Keratinocyte (primary cell): ENCODE results near the gene SPTLC3. TPM values are rescaled to one million over a fixed set of nuclear protein-coding genes. Genes with fewer than 3 reads are reported as not detected.

ENCODE experiments used
- DNase-seq: peaks from one replicate; pipeline ENCODE4 v3.0.0-alpha.2; 2011; ENCODE audit warnings: low read depth, missing footprints, low spot score
- FAIRE-seq: peaks from 2 replicates; lab custom pipeline; 2011; peaks lifted over from hg19 to GRCh38; lab: Jason Lieb, UNC
- H2AFZ ChIP-seq: 2 replicates; pipeline ENCODE4 v1.6.0; 2012; ENCODE audit warnings: low read length, control low read depth, inconsistent platforms; ENCODE audit not compliant: control insufficient read depth
- H3K27ac ChIP-seq: 2 replicates; pipeline ENCODE4 v1.5.1; 2011; ENCODE audit warnings: low read length; ENCODE audit not compliant: control insufficient read depth, insufficient read depth
- H3K27me3 ChIP-seq: 3 replicates; pipeline ENCODE4 v1.6.0; 2011; ENCODE audit warnings: low read length; ENCODE audit not compliant: control insufficient read depth, insufficient read depth; ENCODE audit errors: extremely low read depth
- H3K36me3 ChIP-seq, 2 experiments: 2 replicates in 1 of 2; 3 replicates in 1 of 2; pipeline ENCODE4 v1.5.1; 2011; ENCODE audit warnings: low read length in 2 of 2, mild to moderate bottlenecking in 1 of 2; ENCODE audit not compliant: control insufficient read depth in 2 of 2, insufficient read depth in 2 of 2; ENCODE audit errors: extremely low read depth in 1 of 2
- H3K4me1 ChIP-seq: 3 replicates; pipeline ENCODE4 v1.5.1; 2011; ENCODE audit warnings: low read length; ENCODE audit not compliant: control insufficient read depth, insufficient read depth; ENCODE audit errors: extremely low read depth
- H3K4me2 ChIP-seq: 3 replicates; pipeline ENCODE4 v1.6.0; 2011; ENCODE audit warnings: low read depth, low read length; ENCODE audit not compliant: control insufficient read depth, insufficient read depth; ENCODE audit errors: extremely low read depth
- H3K4me3 ChIP-seq, 3 experiments: fragments of 200-600 bp in 1 of 3; sonication (generic) in 1 of 3; 2 replicates in 2 of 3; 3 replicates in 1 of 3; pipeline ENCODE4 v1.5.1; 2011 to 2016; ENCODE audit warnings: low read length in 3 of 3, mild to moderate bottlenecking in 3 of 3, control low read depth in 2 of 3, inconsistent platforms in 1 of 3, low read depth in 1 of 3, mixed read lengths in 1 of 3, mixed run types in 1 of 3, moderate library complexity in 1 of 3; ENCODE audit not compliant: control insufficient read depth in 2 of 3, insufficient read depth in 2 of 3; ENCODE audit errors: extremely low read depth in 1 of 3
- H3K79me2 ChIP-seq: 2 replicates; pipeline ENCODE4 v1.6.0; 2012; ENCODE audit warnings: low read length; ENCODE audit not compliant: control insufficient read depth, insufficient read depth
- H3K9ac ChIP-seq: 3 replicates; pipeline ENCODE4 v1.6.0; 2011; ENCODE audit warnings: low read length; ENCODE audit not compliant: control insufficient read depth, insufficient read depth; ENCODE audit errors: extremely low read depth
- H3K9me1 ChIP-seq: 3 replicates; pipeline ENCODE4 v1.6.0; 2011; ENCODE audit warnings: low read length; ENCODE audit not compliant: control insufficient read depth, insufficient read depth; ENCODE audit errors: extremely low read depth
- H3K9me3 ChIP-seq: 2 replicates; pipeline ENCODE4 v1.5.1; 2012; ENCODE audit warnings: low read depth, low read length; ENCODE audit not compliant: control insufficient read depth
- H4K20me1 ChIP-seq: 3 replicates; pipeline ENCODE4 v1.6.0; 2011; ENCODE audit warnings: low read length; ENCODE audit not compliant: control insufficient read depth, insufficient read depth; ENCODE audit errors: extremely low read depth
- EZH2 ChIP-seq: IDR thresholded peaks from one replicate; pipeline ENCODE4 v1.6.1; 2012; ENCODE audit warnings: inconsistent platforms, mild to moderate bottlenecking, low read length, moderate library complexity
- dilution Hi-C: fragments of 300-500 bp; cut with MboI; formaldehyde crosslinking; loops from one replicate; pipeline ENCODE4 v1.7.0; 2020; ENCODE audit warnings: low sequenced_read_pairs; ENCODE audit not compliant: extremely low pct_ligation_motif_present
- polyA plus RNA-seq, 5 experiments: library from polyadenylated mRNA; depleted of rRNA in 3 of 5; stranded (reverse) in 3 of 5; stranded (forward) in 1 of 5; unstranded in 1 of 5; fragments of >200 nt; gene quantifications; 1 replicate in 1 of 5; 2 replicates in 3 of 5; 3 replicates in 1 of 5; pipeline versions ENCODE4 v1.2.1 to v1.2.3, GENCODE V29; 2011 to 2012; ENCODE audit warnings: missing spikeins in 2 of 5, low read depth in 1 of 5, low replicate concordance in 1 of 5
- TF ChIP-seq, protein P1 (sequence below), 3 experiments: IDR thresholded peaks in 1 of 3; conservative IDR thresholded peaks in 1 of 3; optimal IDR thresholded peaks in 1 of 3; 2 replicates in 2 of 3; 3 replicates in 1 of 3; pipeline versions ENCODE3 to v1.5.1; 2011; ENCODE audit warnings: low read length in 3 of 3, mild to moderate bottlenecking in 3 of 3, moderate library complexity in 2 of 3, control low read depth in 1 of 3, inconsistent platforms in 1 of 3; ENCODE audit not compliant: insufficient read depth in 2 of 3; ENCODE audit errors: extremely low read depth in 1 of 3

Gene SPTLC3
- polyA plus RNA-seq, 1 donor (not counting 4 experiments of a cell fraction or from before 2014, with no cell fraction given): 11.4 TPM

DNA sequence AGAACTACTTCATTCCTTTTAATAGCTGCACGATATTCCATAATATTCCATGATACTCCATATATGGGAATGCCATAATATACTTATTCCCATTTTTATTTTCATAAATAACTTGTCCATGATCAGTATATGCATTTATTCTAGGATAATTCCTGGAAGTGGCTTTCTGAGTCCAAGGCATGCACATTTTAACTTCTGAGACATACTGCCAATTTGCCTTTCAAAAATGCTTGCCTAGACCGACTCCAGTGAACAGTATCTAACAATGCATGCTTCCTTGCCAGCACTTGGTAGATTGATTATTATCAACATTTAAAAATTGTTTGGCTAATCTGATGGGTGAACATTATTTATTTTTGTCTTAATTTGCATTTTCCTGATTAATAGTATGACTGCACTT lies 54.0 kb downstream of the SPTLC3 start:
- peaks cover 13% of the 10 kb centered on the region for H3K4me1 ChIP-seq
- no peak overlapping the region for H3K27ac ChIP-seq
- FAIRE-seq (no peak), DNase-seq (no peak)
- H4K20me1 ChIP-seq: no peaks in the 10 kb centered on the region
- H3K27me3 ChIP-seq: no peaks in the 10 kb centered on the region
- no peaks in the 10 kb centered on the region for H3K9me1 ChIP-seq
- no peak for TF ChIP-seq EZH2
- TF ChIP-seq, protein P1, sequence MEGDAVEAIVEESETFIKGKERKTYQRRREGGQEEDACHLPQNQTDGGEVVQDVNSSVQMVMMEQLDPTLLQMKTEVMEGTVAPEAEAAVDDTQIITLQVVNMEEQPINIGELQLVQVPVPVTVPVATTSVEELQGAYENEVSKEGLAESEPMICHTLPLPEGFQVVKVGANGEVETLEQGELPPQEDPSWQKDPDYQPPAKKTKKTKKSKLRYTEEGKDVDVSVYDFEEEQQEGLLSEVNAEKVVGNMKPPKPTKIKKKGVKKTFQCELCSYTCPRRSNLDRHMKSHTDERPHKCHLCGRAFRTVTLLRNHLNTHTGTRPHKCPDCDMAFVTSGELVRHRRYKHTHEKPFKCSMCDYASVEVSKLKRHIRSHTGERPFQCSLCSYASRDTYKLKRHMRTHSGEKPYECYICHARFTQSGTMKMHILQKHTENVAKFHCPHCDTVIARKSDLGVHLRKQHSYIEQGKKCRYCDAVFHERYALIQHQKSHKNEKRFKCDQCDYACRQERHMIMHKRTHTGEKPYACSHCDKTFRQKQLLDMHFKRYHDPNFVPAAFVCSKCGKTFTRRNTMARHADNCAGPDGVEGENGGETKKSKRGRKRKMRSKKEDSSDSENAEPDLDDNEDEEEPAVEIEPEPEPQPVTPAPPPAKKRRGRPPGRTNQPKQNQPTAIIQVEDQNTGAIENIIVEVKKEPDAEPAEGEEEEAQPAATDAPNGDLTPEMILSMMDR (optimal IDR thresholded peaks at IDR 0.05 in 1 of 3, IDR thresholded peaks at IDR 0.05 in 1 of 3, conservative IDR thresholded peaks at IDR 0.05 in 1 of 3; ENCODE audit: extremely low read depth in 1 of 3, insufficient read depth in 2 of 3, low read length in 3 of 3): no peak
- H3K9me3 ChIP-seq: no peaks in the 10 kb centered on the region
- dilution Hi-C loops: no loop called here
- no peak overlapping the region for H3K4me3 ChIP-seq
- H3K79me2 ChIP-seq: no peaks in the 10 kb centered on the region
- peaks cover 0 to 2% of the 10 kb centered on the region in 2 experiments for H3K36me3 ChIP-seq
- H2AFZ ChIP-seq: no peak overlapping the region
- H3K9ac ChIP-seq: no peak overlapping the region
- H3K4me2 ChIP-seq: no peak overlapping the region

DNA sequence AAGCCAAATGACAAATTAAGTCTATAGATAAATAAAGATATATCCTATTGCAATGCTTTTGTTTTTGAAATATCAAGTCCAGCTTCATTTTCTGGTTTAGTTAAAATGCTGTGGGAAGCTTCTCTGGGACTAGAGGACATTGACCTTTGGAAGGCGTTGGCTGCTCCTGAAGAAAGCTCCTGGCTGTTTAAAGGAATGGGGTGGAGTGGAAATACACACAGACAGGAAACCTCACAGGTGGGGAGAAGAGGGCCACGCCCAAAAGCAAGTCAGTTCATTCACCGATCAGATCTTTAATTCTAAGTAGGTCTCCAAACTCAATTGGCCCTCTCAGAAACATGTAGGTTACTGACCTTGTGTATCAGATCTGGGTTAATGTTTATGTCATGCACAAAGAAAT lies 59.6 kb downstream of the SPTLC3 start:
- no peak overlapping the region for H3K9ac ChIP-seq
- no peaks in the 10 kb centered on the region for H3K79me2 ChIP-seq
- dilution Hi-C loops: no loop called here
- TF ChIP-seq EZH2: no peak
- TF ChIP-seq, protein P1 (optimal IDR thresholded peaks at IDR 0.05 in 1 of 3, IDR thresholded peaks at IDR 0.05 in 1 of 3, conservative IDR thresholded peaks at IDR 0.05 in 1 of 3; ENCODE audit: extremely low read depth in 1 of 3, insufficient read depth in 2 of 3, low read length in 3 of 3): no peak
- no peaks in the 10 kb centered on the region for H3K27me3 ChIP-seq
- H3K9me1 ChIP-seq: no peaks in the 10 kb centered on the region
- FAIRE-seq (peak; percentile 77), DNase-seq (no peak)
- peak overlapping the region; percentile 3 for H3K4me2 ChIP-seq
- H3K4me1 ChIP-seq: peaks cover 9% of the 10 kb centered on the region
- H3K36me3 ChIP-seq: peaks cover 0 to 2% of the 10 kb centered on the region in 2 experiments
- no peaks in the 10 kb centered on the region for H3K9me3 ChIP-seq
- H4K20me1 ChIP-seq: no peaks in the 10 kb centered on the region
- H3K27ac ChIP-seq: no peak overlapping the region
- no peak overlapping the region for H3K4me3 ChIP-seq
- H2AFZ ChIP-seq: no peak overlapping the region
